HG02870 (cell line): Measurements from ENCODE around the gene CHST8.

Experiments used
- ATAC-seq: cut with Tn5 transposase; IDR thresholded peaks from one replicate; pipeline ENCODE4 v1.9.1; 2021; ENCODE audit warnings: mild to moderate bottlenecking, moderate library complexity; ENCODE audit not compliant: unreplicated experiment

The CHST8 gene

DNA sequence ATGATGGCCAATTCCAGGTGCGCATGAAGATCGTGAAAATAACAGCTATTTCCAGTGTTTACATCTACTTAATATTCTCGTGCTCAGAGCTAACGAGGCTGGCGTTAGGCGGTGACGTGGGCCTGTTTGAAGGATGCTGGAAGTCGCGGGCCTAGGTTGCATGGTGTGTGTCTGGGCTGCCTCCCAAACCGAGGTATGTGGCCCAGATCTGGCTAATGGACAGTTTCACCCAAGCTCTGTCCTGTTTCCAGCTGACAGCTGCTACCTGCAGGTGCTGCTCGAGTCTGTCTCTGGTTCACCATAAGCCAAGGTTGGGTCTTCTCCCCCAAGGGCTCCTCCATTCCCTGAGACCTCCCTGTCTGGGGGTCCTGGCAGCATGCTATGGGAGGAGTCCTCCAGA is 134.4 kb downstream of the CHST8 start:
- no peak for ATAC-seq

DNA sequence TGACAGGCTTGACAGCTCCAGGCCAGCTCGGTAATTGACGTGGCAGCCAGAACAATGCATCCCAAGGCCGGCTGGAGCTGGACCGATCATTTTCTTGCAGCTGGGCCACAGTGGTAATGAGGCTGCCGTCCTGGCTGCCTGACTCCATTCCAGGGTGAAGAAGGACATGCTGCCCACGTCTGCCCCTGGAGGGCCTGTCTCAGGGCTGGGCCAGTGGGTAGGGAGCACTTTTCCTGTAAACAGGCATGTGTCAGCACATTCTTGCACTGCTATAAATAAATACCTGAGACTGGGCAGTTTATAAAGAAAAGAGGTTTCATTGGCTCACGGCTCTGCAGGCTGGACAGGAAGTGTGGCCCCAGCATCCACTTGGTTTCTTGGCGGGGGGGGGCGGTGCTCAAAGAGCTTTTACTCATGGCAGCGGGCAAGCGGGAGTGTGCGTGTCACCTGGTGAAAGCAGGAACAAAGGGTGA is 136.8 kb downstream of the CHST8 start:
- no peak for ATAC-seq

DNA sequence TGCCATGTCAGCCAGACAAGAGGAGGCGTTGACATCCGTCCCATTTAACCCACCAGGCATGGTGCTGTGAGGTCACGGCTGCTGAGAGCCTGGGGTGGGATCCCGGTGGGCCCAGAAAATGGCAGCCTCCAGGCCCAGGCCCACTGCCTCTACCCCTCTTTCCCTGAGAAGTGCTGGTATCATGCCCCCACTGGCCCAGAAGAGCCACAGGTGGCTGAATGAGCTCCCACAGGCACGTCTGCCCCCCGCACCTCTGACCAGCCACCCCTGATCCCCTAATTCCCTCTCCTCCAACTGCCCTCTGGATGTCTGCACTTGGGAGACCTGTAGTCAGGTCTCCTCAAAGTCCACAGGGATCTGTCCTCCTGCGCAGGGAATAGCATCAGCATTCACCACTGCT is 137.6 kb downstream of the CHST8 start:
- ATAC-seq: no peak

DNA sequence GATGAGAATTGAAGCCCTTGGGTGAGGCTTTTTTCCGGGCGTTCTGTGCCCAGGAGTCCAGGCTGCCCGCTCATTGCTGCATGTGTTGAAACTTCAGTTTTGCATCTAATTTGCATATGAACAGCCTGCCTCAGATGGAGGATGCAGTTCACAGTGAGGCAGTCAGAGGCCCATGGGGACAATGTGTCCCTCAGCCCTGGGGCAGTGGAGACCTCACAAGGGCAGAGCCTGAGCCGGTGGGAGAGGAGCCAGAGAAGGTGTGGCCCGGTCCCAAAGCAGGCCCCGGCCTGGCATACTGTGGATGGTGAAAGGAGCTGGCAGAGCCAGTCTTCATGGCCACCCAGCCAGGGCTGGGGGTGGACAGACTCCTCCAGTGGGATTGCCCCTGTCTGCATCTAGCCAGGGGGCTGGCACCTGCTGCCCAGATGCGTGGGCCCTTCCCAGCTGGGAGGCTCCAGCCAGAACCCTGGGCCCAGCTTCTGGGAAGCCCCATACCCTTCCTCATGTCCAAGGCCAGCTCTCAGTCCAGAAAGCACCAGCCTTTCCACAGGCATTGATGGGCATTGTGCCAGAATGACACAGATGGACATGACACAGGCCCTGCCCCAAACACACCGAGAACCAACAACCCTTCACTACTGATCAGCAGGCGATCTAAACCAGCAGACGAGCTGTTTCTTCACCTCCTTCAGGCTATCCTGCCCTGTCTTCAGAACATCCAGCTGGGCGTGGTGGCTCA is 142.0 kb downstream of the CHST8 start:
- ATAC-seq: no peak

GRCh38 chr19:33766623-33767022 is 144.9 kb downstream of the CHST8 start:
- no peak for ATAC-seq

DNA sequence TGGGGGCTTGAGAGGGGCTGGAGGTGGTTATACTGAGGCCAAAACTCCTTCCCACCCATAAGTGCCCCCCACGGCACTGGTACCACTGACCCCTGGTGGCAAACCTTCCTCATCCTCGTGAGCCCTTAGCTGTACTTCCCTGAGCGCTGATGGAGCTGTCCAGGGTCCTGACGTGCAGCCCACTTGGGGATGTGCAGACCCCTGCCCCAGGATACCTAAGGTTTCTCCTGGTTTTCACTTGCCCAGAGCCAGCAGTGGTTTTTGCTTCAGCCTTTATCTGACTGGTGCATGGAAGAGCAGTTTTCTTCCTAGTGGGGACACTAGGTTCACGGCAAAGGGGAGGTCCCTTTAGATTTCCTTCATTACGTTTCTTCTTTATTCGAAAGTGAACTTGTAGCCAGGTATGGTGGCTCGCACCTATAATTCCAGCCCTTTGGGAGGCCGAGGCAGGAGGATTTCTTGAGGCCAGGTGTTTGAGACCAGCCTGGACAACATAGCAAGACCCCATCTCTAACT is 146.2 kb downstream of the CHST8 start:
- no peak for ATAC-seq

GRCh38 chr19:33769208-33769607 is 147.5 kb downstream of the CHST8 start:
- no peak for ATAC-seq

- no peak for ATAC-seq
These were observed 148.4 kb downstream of the CHST8 start for GRCh38 chr19:33770107-33770506.

DNA sequence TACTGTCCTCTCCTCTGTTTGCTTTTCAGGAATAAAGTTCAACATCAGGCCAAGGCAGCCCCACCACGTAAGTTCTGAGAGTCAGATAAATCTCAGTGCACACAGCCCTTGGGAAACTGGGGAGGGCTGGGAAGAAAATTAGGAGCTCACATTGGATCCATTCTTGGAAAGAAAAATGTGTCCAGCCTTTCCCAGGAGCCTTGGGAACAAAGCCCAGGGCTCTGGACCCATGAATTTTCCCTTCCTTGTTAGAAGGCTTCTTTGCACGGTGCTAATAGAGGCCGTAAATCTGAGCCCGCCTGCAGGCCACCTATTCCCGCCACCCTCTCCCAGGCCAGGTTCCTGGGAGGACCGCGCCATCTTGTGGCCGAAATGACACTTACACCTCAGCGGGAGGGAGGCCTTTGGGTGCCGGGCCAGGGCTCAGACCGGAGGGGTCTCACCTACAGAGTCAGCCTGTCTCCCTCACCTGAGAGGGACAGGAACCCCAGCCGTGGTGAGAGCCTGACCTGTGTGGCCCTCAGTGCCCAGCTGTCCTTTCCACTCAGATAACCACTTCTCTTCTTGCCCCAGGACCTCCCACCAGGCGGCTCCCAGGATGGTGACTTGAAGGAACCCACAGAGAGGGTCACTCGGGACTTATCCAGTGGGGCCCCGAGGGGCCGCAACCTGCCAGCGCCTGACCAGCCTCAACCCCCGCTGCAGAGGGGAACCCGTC is 149.8 kb downstream of the CHST8 start:
- ATAC-seq: no peak

GRCh38 chr19:33772102-33772857 is 150.5 kb downstream of the CHST8 start:
- ATAC-seq: no peak

DNA sequence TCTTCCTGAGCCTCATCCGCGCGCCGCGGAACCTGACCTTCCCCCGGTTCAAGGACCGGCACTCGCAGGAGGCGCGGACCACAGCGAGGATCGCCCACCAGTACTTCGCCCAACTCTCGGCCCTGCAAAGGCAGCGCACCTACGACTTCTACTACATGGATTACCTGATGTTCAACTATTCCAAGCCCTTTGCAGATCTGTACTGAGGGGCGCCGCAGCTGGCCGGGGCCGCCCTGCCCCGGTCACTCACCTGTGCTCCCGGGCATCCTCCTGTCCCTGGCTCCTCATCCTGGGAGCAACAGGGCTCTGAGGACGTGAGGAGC is 151.1 kb downstream of the CHST8 start:
- no peak for ATAC-seq

- no peak for ATAC-seq
These were observed 152.2 kb downstream of the CHST8 start for GRCh38 chr19:33773704-33774624.

GRCh38 chr19:33774751-33775150 is 153.0 kb downstream of the CHST8 start:
- ATAC-seq: no peak

DNA sequence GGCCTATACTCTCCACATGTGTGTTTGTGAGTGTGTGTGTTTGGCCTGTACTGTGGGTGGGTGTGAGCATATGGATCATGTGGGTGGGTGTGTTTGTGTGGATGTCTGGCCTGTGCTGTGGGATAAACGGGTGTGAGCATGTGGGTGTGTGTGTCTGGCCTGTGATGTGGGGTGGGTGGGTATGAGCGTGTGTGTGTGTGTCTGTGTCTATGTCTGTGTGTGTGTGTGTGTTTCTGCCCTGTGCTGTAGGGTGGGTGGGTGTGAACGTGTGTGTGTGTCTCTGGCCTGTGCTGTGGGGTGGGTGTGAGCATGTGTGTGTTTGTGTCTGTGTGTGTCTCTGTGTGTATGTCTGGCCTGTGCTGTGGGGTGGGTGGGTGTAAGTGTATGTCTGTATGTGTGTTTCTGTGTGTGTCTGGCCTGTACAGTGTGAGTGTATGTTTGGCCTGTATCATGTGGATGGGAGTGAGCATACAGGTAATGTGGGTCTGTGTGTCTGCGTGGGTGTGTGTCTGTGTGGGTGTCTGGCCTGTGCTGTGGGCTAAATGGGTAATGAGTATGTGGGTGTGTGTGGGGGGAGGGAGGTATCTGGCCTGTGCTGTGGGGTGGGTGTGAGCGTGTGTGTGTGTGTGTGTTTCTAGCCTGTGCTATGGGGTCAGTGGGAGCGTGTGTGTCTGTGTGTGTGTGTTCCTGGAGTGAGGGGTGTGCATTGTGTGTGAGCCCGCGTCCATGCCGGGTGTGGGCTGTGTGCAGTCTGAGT is 154.2 kb downstream of the CHST8 start:
- no peak for ATAC-seq

GRCh38 chr19:33777351-33777750 is 155.6 kb downstream of the CHST8 start:
- ATAC-seq: no peak

DNA sequence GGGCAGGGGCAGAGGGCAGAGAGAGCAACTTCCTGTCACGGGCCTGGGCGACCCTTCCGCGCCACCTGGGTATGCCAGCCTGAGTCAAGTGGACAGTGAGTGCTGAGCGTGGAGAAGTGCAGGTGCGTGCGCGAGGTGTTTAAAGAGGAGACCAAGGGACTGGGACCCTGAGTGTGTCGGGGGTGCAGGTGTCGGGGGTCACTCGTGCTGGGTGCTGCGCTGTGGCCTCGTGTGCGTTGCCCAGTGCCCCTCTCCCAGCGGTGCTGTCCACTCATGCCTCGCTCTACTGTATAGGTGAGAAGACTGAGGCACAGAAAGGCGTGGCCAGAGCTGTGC is 156.0 kb downstream of the CHST8 start:
- ATAC-seq: no peak

DNA sequence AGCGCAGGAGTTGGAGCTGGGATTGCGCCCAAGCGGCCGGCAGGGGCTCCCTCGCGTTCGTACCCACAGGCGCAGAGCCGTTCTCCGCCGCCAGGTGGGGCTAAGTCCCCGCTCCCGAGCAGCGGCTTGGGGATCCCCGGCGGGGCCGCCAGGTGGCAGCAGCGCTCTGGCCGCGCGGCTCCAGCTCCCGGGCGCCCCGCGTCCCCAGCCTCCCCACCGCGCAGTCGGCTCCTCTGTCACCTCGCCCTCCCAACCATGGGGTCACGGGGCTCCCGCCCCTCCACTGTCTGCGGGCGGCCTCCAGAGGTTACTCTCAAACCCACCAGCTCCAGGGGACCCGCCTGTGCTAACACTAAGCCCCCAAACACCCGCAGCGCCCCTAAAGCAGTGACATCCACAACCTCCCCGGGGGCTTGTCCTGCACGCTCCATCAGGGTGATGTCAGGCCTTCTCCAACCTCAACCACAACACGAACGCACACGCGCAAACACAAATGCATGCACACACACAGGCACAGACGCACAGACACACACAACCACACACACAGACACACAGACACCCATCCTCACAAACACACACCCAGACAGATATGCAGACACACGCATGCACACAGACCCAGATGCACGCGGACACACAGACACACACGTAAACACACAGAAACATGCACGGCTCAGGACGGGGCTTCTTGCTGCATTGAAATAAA is 156.5 kb downstream of the CHST8 start:
- ATAC-seq: peak; percentile 71

- ATAC-seq: no peak
These were observed 158.1 kb downstream of the CHST8 start for GRCh38 chr19:33779849-33780248.

DNA sequence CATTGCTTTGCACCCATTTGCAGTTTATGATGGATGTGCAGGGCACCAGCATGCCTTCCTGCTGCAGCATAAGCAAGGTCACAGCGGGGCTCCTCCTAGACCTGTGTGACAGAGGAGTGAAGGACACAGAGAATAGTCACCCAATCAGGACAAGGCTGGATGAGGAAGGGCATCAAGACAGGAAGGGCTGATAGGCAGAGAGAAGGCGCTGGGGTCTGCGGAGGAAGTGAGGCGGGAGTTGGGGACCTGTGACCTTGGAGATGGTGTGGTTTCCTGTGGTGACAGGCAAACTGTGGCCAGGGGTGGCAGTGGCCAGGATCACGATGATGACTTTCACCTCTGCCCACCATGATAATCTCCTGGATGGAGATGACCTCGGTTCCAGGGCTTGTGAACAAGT is 158.5 kb downstream of the CHST8 start:
- ATAC-seq: no peak
